IPS-15b (cell line): ENCODE data around the gene PPIF.
"Not testable (repeated sequence)": the region's sequence is repeated elsewhere in the genome, so short reads cannot be mapped to it uniquely, and the experiment has no call there.

Experiments
- H3K27me3 ChIP-seq: one replicate; pipeline ENCODE4 v1.6.1; 2013; ENCODE audit warnings: low read length; ENCODE audit not compliant: control insufficient read depth, insufficient read depth
- H3K36me3 ChIP-seq: one replicate; pipeline ENCODE4 v1.6.1; 2013; ENCODE audit warnings: low read length; ENCODE audit not compliant: control insufficient read depth, insufficient read depth
- H3K4me1 ChIP-seq: one replicate; pipeline ENCODE4 v1.6.1; 2013; ENCODE audit warnings: mild to moderate bottlenecking, low read length; ENCODE audit not compliant: control insufficient read depth, insufficient read depth
- H3K4me3 ChIP-seq: one replicate; pipeline ENCODE4 v1.5.1; 2013; ENCODE audit warnings: low read depth, low read length
- H3K9ac ChIP-seq: one replicate; pipeline ENCODE4 v1.6.1; 2013; ENCODE audit warnings: low read depth, mild to moderate bottlenecking, low read length
- H3K9me3 ChIP-seq: one replicate; pipeline ENCODE4 v1.6.1; 2013; ENCODE audit warnings: mild to moderate bottlenecking, low read length; ENCODE audit not compliant: control insufficient read depth, insufficient read depth

PPIF gene

GRCh38 chr10:79335470-79336235 is 11.6 kb upstream of the PPIF start:
- no peaks in the 10 kb centered on the region for H3K27me3 ChIP-seq
- no peaks in the 10 kb centered on the region for H3K4me1 ChIP-seq
- no peak overlapping the region for H3K9ac ChIP-seq
- H3K9me3 ChIP-seq = no peaks in the 10 kb centered on the region
- no peak overlapping the region for H3K4me3 ChIP-seq
- H3K36me3 ChIP-seq = no peaks in the 10 kb centered on the region

GRCh38 chr10:79336276-79336675 is 11.0 kb upstream of the PPIF start:
- no peak overlapping the region for H3K9ac ChIP-seq
- H3K27me3 ChIP-seq = no peaks in the 10 kb centered on the region
- H3K9me3 ChIP-seq = no peaks in the 10 kb centered on the region
- H3K36me3 ChIP-seq = no peaks in the 10 kb centered on the region
- H3K4me3 ChIP-seq = no peak overlapping the region
- H3K4me1 ChIP-seq = no peaks in the 10 kb centered on the region

DNA sequence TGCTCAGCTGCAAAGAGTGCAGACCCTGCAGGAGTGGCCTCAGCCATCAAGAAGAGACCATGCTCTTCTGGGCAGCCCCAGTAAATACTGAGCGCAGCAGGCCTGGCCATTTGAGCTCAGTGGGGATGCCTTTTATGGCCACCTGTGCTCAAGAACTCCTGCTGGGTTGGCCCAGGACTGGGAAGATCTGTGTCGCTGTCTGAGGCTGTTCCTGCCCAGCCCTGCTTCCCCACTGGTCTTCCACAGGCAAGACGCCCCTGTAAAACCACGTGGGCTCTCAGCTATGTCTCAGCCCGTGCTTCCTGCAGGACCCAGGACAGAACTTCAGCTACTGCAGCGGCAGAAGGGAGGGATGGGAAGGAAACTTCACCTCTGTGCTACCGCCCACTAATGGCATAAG is 10.5 kb upstream of the PPIF start:
- Histone ChIP-seq H3K27me3 (no peaks in the 10 kb centered on the region), H3K36me3 (no peaks in the 10 kb centered on the region), H3K4me3 (no peak overlapping the region), H3K9me3 (no peaks in the 10 kb centered on the region), H3K9ac (no peak overlapping the region), H3K4me1 (no peaks in the 10 kb centered on the region)

- H3K27me3 ChIP-seq, H3K36me3 ChIP-seq, H3K9ac ChIP-seq: not testable (repeated sequence)
Measured at GRCh38 chr10:79337783-79338469, 9.3 kb upstream of the PPIF start.

GRCh38 chr10:79339266-79339665 is 8.0 kb upstream of the PPIF start:
- no peak overlapping the region for H3K9ac ChIP-seq

More at GRCh38 chr10:79337783-79338469, 9.3 kb upstream of the PPIF start:
- not testable (repeated sequence) for H3K4me3 ChIP-seq, H3K4me1 ChIP-seq, H3K9me3 ChIP-seq

GRCh38 chr10:79340646-79341244 is 6.5 kb upstream of the PPIF start:
- H3K36me3 ChIP-seq = no peaks in the 10 kb centered on the region
- H3K4me1 ChIP-seq = no peaks in the 10 kb centered on the region
- no peaks in the 10 kb centered on the region for H3K9me3 ChIP-seq
- no peaks in the 10 kb centered on the region for H3K27me3 ChIP-seq
- no peak overlapping the region for H3K4me3 ChIP-seq
- H3K9ac ChIP-seq = no peak overlapping the region

More at GRCh38 chr10:79339266-79339665, 8.0 kb upstream of the PPIF start:
- Histone ChIP-seq H3K4me1 (no peaks in the 10 kb centered on the region), H3K36me3 (no peaks in the 10 kb centered on the region), H3K27me3 (no peaks in the 10 kb centered on the region), H3K9me3 (no peaks in the 10 kb centered on the region), H3K4me3 (no peak overlapping the region)

DNA sequence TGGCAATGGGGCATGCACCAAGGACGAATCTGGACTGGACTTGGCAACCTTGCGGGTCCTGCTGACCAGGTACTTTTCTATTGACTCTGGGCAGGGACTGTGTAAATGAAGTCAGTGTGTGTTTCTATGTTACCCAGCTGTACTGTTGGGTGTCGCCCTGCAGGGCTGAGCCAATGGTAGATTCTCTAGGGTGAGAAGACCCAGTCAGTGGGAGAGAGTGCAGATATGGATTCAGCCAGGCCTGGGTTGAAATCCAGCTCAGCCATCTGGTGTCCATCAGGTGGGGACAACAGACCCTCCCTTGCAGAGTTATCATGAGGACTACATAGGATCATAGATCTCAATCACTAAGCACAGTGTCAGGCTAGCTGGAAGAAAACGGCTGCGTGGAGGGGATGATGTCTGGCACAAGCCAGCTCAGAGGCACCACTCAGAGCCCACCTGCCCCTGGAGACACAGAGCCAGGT is 4.9 kb upstream of the PPIF start:
- no peak overlapping the region for H3K4me3 ChIP-seq
- H3K4me1 ChIP-seq = peaks cover 4% of the 10 kb centered on the region
- no peaks in the 10 kb centered on the region for H3K36me3 ChIP-seq
- no peak overlapping the region for H3K9ac ChIP-seq
- no peaks in the 10 kb centered on the region for H3K9me3 ChIP-seq
- H3K27me3 ChIP-seq = no peaks in the 10 kb centered on the region

- Histone ChIP-seq H3K9me3 (no peaks in the 10 kb centered on the region), H3K4me1 (peaks cover 4% of the 10 kb centered on the region), H3K36me3 (no peaks in the 10 kb centered on the region), H3K9ac (no peak overlapping the region), H3K27me3 (no peaks in the 10 kb centered on the region), H3K4me3 (no peak overlapping the region)
Measured at GRCh38 chr10:79342811-79343561, 4.3 kb upstream of the PPIF start.

DNA sequence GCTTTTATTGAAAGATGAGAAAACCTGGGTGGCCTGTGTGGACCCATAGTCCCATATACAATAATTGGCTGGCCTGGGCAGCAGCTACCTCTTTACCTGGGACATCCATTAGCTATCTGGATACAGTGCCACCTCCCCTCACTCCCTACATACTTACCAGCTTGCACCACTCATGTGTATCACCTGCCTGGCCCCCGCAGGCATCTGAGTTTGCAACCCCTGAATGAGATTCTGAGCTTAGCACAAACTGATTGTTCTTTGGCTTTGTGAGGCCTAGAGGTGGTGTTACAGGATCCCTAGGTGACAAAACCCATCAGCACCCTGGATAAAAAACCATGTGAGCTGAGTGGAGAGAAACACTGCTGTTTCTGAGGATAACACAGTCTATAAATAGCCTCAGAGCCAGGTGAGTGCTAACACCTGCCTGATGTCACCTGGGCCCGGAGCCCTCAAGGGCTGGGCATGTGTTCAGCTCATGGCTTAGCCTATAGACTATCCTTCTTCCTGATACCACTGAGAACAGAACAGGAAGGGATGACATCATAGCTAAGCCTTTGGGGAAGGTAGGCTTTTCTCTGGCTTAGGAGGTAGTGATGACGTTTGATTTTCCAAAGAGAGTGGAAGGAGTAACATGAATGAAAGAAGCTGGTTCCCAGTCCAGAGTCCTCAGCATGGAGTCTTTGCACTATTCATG is 2.6 kb upstream of the PPIF start:
- Histone ChIP-seq H3K4me3 (no peak overlapping the region), H3K4me1 (peaks cover 4% of the 10 kb centered on the region), H3K9me3 (no peaks in the 10 kb centered on the region), H3K9ac (no peak overlapping the region), H3K36me3 (peaks cover 7% of the 10 kb centered on the region), H3K27me3 (no peaks in the 10 kb centered on the region)

DNA sequence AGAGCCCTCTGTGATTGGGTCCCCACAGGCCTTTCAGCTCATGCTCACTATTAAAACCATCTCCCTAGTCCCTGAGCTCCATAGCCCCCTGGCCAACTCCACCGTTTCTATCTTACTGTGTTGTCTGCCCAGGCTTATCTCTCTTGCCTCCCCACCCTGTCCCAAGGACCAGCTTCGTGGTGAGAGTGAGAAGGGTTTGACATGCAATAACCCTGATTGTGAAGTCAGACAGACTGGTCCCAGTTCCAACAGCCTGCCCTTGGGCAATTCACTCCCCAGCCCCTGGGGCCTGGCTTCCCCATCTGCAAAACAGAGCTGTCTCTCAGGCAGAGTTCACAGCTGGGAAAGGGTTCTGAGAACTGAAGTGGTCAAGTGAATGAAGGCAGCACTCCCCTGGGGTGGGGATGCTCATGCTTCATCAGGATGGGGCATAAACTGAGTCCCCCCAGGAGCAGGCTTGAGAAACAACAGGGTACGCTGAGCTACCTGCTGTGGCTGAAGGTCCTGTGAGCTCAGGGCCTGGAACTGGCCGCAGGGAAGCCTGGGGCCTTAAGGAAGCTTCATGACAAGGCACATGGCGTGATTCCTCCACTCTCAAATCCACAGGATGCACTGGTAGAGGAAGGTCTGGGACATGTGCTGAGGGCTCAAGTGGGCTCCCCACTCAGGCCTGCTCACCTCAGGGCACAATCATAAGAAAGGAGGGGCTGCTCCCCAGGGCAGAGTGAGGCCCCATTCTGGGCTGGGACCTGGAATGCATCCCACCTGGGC is 1.8 kb upstream of the PPIF start:
- H3K4me1 ChIP-seq = peaks cover 4% of the 10 kb centered on the region
- H3K27me3 ChIP-seq = no peaks in the 10 kb centered on the region
- H3K9me3 ChIP-seq = no peaks in the 10 kb centered on the region
- no peak overlapping the region for H3K9ac ChIP-seq
- peaks cover 15% of the 10 kb centered on the region for H3K36me3 ChIP-seq
- H3K4me3 ChIP-seq = no peak overlapping the region
